ENCODE data around the gene NR2E3.

DNA sequence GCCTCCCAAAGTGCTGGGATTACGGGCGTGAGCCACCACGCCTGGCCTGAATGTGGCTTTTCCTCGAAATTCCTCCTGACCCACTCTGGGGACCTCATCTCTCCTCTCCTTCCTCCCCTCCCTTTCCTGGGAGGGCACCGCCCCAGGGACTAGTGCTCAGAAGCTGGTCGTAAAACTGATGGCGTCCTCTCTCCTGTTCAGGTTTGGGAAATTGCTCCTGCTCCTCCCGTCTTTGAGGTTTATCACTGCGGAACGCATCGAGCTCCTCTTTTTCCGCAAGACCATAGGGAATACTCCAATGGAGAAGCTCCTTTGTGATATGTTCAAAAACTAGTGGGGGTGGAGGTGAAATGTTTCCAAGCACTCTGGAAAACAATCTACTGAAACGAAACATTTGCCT lies 7.0 kb downstream of the NR2E3 start:
- TF ChIP-seq, protein P1, sequence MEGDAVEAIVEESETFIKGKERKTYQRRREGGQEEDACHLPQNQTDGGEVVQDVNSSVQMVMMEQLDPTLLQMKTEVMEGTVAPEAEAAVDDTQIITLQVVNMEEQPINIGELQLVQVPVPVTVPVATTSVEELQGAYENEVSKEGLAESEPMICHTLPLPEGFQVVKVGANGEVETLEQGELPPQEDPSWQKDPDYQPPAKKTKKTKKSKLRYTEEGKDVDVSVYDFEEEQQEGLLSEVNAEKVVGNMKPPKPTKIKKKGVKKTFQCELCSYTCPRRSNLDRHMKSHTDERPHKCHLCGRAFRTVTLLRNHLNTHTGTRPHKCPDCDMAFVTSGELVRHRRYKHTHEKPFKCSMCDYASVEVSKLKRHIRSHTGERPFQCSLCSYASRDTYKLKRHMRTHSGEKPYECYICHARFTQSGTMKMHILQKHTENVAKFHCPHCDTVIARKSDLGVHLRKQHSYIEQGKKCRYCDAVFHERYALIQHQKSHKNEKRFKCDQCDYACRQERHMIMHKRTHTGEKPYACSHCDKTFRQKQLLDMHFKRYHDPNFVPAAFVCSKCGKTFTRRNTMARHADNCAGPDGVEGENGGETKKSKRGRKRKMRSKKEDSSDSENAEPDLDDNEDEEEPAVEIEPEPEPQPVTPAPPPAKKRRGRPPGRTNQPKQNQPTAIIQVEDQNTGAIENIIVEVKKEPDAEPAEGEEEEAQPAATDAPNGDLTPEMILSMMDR (IDR thresholded peaks at IDR 0.05; ENCODE audit: borderline replicate concordance, extremely low read depth, low read length, poor library complexity, severe bottlenecking): no peak
- TF ChIP-seq EZH2 (IDR thresholded peaks at IDR 0.05; ENCODE audit: borderline replicate concordance, low read depth, low read length, severe bottlenecking): no peak
